Chondrocyte (in vitro differentiated cells): ENCODE results near the gene SLC24A4. TPM values are rescaled to one million over a fixed set of nuclear protein-coding genes. Genes with fewer than 3 reads are reported as not detected.

Experiments
- DNase-seq: peaks from one replicate; pipeline ENCODE4 v3.0.0; 2021; ENCODE audit warnings: mixed read lengths, low spot score
- H3K27ac Mint-ChIP-seq: one replicate; pipeline ENCODE4 v1.8.0; 2021; ENCODE audit warnings: mild to moderate bottlenecking, moderate library complexity, mixed read lengths; ENCODE audit not compliant: unreplicated experiment
- H3K27me3 Mint-ChIP-seq: 2 replicates; pipeline ENCODE4 v1.8.0; 2021; ENCODE audit warnings: low read depth, mixed read lengths
- H3K36me3 Mint-ChIP-seq: 2 replicates; pipeline ENCODE4 v1.8.0; 2021; ENCODE audit warnings: low read depth, mixed read lengths
- H3K4me1 Mint-ChIP-seq: 2 replicates; pipeline ENCODE4 v1.8.0; 2021; ENCODE audit warnings: low read depth, mild to moderate bottlenecking, mixed read lengths
- H3K4me3 Mint-ChIP-seq: one replicate; pipeline ENCODE4 v1.8.0; 2021; ENCODE audit warnings: mild to moderate bottlenecking, moderate library complexity, mixed read lengths; ENCODE audit not compliant: unreplicated experiment
- H3K9me3 Mint-ChIP-seq: 2 replicates; pipeline ENCODE4 v1.8.0; 2021; ENCODE audit warnings: low read depth, mixed read lengths
- total RNA-seq: library from RNA; stranded (reverse); gene quantifications from 3 replicates; pipeline ENCODE4 v1.2.1, GENCODE V29; 2021
- TF ChIP-seq, protein P1 (sequence below): fragments of 200-600 bp; sonication (generic); IDR thresholded peaks from 2 replicates; pipeline ENCODE4 v1.5.0; 2021; ENCODE audit warnings: antibody characterized with exemption, mild to moderate bottlenecking, moderate library complexity

SLC24A4 gene
- total RNA-seq, 1 donor from 2014 or later = 0.37 TPM

DNA sequence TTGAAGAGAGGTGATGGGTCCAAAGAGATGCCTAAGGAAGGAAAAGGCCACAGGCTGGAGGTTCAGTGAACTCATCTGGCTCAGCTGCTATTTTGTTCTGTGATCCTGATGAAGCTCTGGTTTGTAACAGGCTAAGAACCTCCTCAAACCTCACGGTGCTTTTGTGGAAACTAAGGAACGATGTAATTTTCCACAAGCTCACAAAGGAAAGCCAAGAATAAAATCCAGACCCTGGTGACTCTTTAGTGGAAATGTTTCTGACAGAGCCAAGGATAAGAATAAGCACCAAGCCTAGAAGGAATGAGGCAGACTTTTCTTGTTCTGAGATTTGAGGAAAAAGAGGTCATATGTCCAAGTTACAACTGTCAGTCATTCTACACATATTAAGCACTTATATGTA lies 93.6 kb downstream of the SLC24A4 start:
- H3K27ac Mint-ChIP-seq = no peak overlapping the region
- H3K4me1 Mint-ChIP-seq = no peaks in the 10 kb centered on the region
- no peak for DNase-seq
- no peaks in the 10 kb centered on the region for H3K9me3 Mint-ChIP-seq
- TF ChIP-seq, protein P1, sequence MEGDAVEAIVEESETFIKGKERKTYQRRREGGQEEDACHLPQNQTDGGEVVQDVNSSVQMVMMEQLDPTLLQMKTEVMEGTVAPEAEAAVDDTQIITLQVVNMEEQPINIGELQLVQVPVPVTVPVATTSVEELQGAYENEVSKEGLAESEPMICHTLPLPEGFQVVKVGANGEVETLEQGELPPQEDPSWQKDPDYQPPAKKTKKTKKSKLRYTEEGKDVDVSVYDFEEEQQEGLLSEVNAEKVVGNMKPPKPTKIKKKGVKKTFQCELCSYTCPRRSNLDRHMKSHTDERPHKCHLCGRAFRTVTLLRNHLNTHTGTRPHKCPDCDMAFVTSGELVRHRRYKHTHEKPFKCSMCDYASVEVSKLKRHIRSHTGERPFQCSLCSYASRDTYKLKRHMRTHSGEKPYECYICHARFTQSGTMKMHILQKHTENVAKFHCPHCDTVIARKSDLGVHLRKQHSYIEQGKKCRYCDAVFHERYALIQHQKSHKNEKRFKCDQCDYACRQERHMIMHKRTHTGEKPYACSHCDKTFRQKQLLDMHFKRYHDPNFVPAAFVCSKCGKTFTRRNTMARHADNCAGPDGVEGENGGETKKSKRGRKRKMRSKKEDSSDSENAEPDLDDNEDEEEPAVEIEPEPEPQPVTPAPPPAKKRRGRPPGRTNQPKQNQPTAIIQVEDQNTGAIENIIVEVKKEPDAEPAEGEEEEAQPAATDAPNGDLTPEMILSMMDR = no peak
- no peaks in the 10 kb centered on the region for H3K36me3 Mint-ChIP-seq
- H3K4me3 Mint-ChIP-seq = no peak overlapping the region
- H3K27me3 Mint-ChIP-seq = peaks cover 14% of the 10 kb centered on the region

DNA sequence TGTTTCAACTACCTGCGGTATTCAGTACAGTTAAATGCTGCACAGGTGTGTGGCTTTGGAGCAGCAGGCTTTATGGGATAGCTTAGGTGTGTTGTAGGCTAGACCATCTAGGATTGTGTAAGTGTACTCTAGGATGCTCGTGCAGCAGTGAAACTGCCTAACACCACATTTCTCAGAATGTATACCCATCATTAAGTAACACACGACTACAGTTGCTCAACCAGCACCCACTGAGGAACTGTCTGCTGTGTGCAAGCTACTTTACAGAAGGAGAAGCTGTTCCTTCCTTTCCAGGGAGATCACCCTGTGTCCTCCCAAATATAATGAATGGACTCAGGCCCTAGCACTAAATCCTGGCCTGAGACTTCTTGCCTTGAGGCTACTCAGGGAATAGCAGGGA lies 94.8 kb downstream of the SLC24A4 start:
- Mint-ChIP-seq H3K27me3 (peaks cover 10% of the 10 kb centered on the region), H3K27ac (no peak overlapping the region), H3K9me3 (no peaks in the 10 kb centered on the region), H3K36me3 (no peaks in the 10 kb centered on the region), H3K4me3 (no peak overlapping the region), H3K4me1 (peaks cover 5% of the 10 kb centered on the region)
- TF ChIP-seq, protein P1 = no peak
- DNase-seq = no peak

DNA sequence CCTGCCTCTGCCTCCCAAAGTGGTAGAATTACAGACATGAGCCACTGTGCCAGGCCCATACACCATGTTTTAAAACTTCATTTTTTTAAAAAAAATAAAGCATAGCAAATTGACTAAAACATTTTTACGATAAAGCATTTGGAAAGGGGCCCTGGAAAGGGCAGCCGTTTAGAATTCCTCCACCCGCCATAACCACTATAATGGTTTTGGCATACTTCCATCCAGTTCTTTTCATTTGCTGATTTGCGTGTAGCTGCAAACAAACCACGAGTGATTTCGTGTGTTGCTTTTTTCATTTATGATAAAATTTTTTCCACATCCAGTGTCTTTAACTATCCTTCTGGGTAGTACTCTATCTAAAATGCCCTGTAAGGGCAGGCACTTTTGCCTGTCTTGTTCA lies 98.8 kb downstream of the SLC24A4 start:
- no peak overlapping the region for H3K27ac Mint-ChIP-seq
- peaks cover 2% of the 10 kb centered on the region for H3K36me3 Mint-ChIP-seq
- H3K27me3 Mint-ChIP-seq = no peaks in the 10 kb centered on the region
- H3K9me3 Mint-ChIP-seq = peaks cover 11% of the 10 kb centered on the region
- no peak overlapping the region for H3K4me3 Mint-ChIP-seq
- no peak for DNase-seq
- TF ChIP-seq, protein P1 = no peak
- peaks cover 18% of the 10 kb centered on the region for H3K4me1 Mint-ChIP-seq

DNA sequence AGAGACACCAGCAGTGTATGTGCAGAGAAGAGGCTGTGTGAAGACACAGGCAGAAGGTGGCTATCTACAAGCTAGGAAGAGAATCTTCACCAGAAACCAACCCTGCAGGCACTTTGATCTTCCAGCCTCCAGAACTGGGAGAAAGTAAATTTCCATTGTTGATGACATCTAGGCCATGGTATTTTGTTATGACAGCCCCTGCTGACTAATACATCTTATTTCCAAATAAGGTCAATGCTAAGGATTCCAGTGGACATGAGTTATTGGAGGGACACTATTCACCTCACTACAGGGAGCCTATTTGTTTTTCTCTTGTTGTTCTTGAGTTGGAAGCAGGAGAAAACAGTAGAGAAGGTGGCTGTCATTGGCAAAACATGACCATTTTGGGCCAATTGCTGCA lies 102.1 kb downstream of the SLC24A4 start:
- TF ChIP-seq, protein P1 = no peak
- Mint-ChIP-seq H3K9me3 (peaks cover 19% of the 10 kb centered on the region), H3K4me3 (no peak overlapping the region), H3K4me1 (peaks cover 28% of the 10 kb centered on the region), H3K27me3 (no peaks in the 10 kb centered on the region), H3K27ac (no peak overlapping the region), H3K36me3 (peaks cover 4% of the 10 kb centered on the region)
- no peak for DNase-seq

DNA sequence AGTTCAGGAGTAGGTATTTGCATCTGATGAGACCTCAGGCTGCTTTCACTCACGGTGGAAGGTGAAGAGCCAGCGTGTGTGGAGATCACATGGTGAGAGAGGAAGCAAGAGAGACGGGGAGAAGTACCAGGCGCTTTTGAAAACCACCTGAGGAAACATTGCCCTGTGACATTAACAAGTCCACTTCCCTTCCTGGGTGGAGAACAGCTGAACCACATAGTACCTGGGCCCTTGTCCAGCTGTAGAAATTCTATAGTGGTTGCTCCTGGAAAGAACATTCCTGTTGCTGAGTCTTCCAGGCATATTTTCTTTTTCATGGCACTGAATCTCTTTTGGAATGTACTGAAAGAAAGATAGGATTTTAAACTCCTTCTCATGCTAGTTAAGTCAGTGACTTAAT lies 103.3 kb downstream of the SLC24A4 start:
- H3K27me3 Mint-ChIP-seq = no peaks in the 10 kb centered on the region
- H3K4me3 Mint-ChIP-seq = peak overlapping the region; percentile 7
- no peak for DNase-seq
- peaks cover 28% of the 10 kb centered on the region for H3K4me1 Mint-ChIP-seq
- peak overlapping the region; percentile 88 for H3K27ac Mint-ChIP-seq
- H3K9me3 Mint-ChIP-seq = peaks cover 19% of the 10 kb centered on the region
- TF ChIP-seq, protein P1 = no peak
- H3K36me3 Mint-ChIP-seq = peaks cover 4% of the 10 kb centered on the region
